ENCODE measurements around the gene CTNNBIP1.

The CTNNBIP1 gene

GRCh38 chr1:9858293-9859035 is 51.6 kb downstream of the CTNNBIP1 start:
- no peak for DNase-seq (ENCODE audit: low read depth in 3 of 3, low spot score in 1 of 3)

DNA sequence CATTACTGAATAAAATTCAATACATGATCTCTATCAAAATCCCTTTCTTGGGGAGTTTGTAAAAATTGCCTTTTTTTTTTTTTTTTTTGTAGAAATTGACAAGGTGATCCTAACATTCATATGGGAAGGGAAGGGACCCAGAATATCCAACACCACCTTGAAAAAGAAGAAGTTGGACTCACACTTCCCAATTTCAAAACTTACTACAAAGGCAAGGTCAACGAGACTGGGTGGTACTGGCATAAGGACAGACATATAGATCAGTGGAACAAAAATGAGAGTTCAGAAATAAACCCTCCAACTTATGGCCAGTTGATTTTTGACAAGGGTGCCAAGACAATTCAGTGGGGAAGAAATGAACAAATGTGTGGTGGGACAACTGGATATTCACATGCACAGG is 54.9 kb downstream of the CTNNBIP1 start:
- no peak for DNase-seq (ENCODE audit: low read depth in 3 of 3, low spot score in 1 of 3)

GRCh38 chr1:9853249-9853595 is 56.8 kb downstream of the CTNNBIP1 start:
- DNase-seq (ENCODE audit: low read depth in 3 of 3, low spot score in 1 of 3): no peak

- no peak for DNase-seq (ENCODE audit: low read depth in 3 of 3, low spot score in 1 of 3)
These were observed 57.4 kb downstream of the CTNNBIP1 start for GRCh38 chr1:9852410-9853248.

DNA sequence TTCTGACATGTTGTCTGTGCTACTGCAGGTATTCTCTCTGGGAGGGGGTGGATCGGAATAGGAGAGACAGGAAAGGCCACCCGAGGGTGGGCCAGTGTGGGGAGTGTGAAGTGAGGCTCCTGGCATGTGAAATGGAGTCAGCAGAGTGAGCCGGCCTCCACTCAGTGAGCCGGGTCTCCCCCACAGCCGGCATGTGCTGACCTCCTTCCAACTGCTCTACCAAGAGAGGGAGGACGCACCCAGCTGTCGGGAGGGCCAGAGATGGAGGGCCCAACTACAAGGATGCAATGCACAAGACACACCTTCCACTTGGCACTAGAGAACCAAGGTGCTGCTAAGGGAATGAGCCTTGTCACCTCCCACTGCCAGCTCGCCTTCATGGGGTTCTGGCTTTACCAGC is 58.1 kb downstream of the CTNNBIP1 start:
- DNase-seq (ENCODE audit: low read depth in 3 of 3, low spot score in 1 of 3): no peak

- DNase-seq (ENCODE audit: low read depth in 3 of 3, low spot score in 1 of 3): no peak
These were observed 59.5 kb downstream of the CTNNBIP1 start for GRCh38 chr1:9850442-9851162.

GRCh38 chr1:9849691-9850441 is 60.2 kb downstream of the CTNNBIP1 start:
- no peak for DNase-seq (ENCODE audit: low read depth in 3 of 3, low spot score in 1 of 3)

- no peak for DNase-seq (ENCODE audit: low read depth in 3 of 3, low spot score in 1 of 3)
These were observed 62.0 kb downstream of the CTNNBIP1 start for GRCh38 chr1:9848022-9848421.

DNA sequence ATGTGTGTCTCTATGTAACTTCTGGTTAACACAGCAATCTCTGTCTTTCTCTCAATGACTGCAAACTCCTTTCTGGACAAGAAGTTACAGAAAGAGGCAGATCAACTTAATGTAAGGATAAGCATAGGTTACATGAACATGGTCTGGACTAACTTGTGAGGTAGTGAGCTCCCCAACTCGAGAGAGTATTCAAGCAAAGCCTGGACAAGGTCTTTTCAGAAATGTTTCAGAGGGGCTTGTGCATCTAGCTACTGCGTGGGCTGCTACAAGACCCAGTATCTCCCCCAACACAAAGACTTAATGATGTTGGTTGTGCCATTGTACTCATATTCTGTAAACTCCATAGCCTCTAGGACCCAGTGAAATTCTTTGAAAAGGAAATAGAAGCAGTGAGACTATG is 62.8 kb downstream of the CTNNBIP1 start:
- DNase-seq (ENCODE audit: low read depth in 3 of 3, low spot score in 1 of 3): no peak

DNA sequence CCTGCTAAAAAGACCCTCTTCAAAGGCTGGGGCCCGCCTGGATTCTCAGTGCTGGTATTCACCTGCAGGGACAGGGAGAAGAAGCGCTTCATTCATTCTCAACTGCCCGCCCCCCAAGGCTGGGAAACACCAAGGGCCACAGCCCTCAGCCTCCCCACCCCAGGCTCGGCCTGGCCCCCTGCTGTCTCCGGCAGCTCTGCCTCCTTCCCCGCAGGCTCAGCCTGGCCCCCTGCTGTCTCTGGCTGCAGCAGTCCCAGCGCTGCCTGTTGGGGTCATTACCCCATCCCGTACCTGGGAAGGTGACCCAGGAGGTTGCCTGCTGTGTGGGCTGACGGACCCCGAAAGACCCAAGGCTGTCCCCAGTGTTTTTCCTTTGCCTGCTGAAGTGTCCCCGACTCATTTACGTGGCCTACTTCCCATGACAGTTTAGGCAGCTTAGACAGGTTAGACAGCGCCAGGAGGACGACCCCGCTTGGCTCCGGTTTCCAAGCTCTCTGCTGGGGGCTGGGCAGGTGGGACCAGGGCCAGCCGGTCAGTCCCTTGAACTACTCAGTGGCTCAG is 63.4 kb downstream of the CTNNBIP1 start:
- no peak for DNase-seq (ENCODE audit: low read depth in 3 of 3, low spot score in 1 of 3)

DNA sequence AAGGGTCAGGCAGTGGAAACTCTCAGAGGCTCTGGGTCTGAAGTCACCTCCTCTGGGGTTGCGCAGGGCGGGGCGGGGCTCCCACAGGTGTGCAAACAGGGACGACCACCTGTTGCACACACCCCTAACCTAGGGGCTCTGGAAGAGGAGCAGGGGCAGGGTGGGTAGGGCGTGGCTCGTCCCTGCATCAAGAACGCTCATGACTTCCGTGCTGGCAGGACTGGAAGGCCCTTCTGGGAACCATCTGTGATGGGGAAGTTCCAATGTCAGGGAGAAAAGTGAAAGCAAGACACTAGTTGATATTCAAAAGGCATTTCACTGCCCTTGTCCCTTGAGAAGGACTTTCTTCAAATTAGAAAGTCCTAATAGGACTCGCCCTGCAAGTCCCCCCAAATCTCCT is 64.2 kb downstream of the CTNNBIP1 start:
- no peak for DNase-seq (ENCODE audit: low read depth in 3 of 3, low spot score in 1 of 3)

- DNase-seq (ENCODE audit: low read depth in 3 of 3, low spot score in 1 of 3): no peak
These were observed 65.3 kb downstream of the CTNNBIP1 start for GRCh38 chr1:9844756-9845155.

- no peak for DNase-seq (ENCODE audit: low read depth in 3 of 3, low spot score in 1 of 3)
These were observed 66.0 kb downstream of the CTNNBIP1 start for GRCh38 chr1:9844106-9844505.

- no peak for DNase-seq (ENCODE audit: low read depth in 3 of 3, low spot score in 1 of 3)
These were observed 66.5 kb downstream of the CTNNBIP1 start for GRCh38 chr1:9843576-9843945.

GRCh38 chr1:9842781-9843575 is 67.1 kb downstream of the CTNNBIP1 start:
- DNase-seq (ENCODE audit: low read depth in 3 of 3, low spot score in 1 of 3): no peak

GRCh38 chr1:9842073-9842711 is 67.9 kb downstream of the CTNNBIP1 start:
- DNase-seq (ENCODE audit: low read depth in 3 of 3, low spot score in 1 of 3): no peak

GRCh38 chr1:9841460-9841859 is 68.6 kb downstream of the CTNNBIP1 start:
- no peak for DNase-seq (ENCODE audit: low read depth in 3 of 3, low spot score in 1 of 3)

GRCh38 chr1:9840176-9840575 is 69.9 kb downstream of the CTNNBIP1 start:
- no peak for DNase-seq (ENCODE audit: low read depth in 3 of 3, low spot score in 1 of 3)

- DNase-seq (ENCODE audit: low read depth in 3 of 3, low spot score in 1 of 3): no peak
These were observed 71.1 kb downstream of the CTNNBIP1 start for GRCh38 chr1:9838946-9839345.

- DNase-seq (ENCODE audit: low read depth in 3 of 3, low spot score in 1 of 3): no peak
These were observed 73.5 kb downstream of the CTNNBIP1 start for GRCh38 chr1:9836632-9836960.
